Measurements from ENCODE around the gene TLR8. TPM values are rescaled to one million over a fixed set of nuclear protein-coding genes. Genes with fewer than 3 reads are reported as not detected.
"Not testable (repeated sequence)": the region's sequence is repeated elsewhere in the genome, so short reads cannot be mapped to it uniquely, and the experiment has no call there.

The TLR8 gene
- total RNA-seq, 2 donors from 2014 or later: 0.35 to 1.6 TPM

DNA sequence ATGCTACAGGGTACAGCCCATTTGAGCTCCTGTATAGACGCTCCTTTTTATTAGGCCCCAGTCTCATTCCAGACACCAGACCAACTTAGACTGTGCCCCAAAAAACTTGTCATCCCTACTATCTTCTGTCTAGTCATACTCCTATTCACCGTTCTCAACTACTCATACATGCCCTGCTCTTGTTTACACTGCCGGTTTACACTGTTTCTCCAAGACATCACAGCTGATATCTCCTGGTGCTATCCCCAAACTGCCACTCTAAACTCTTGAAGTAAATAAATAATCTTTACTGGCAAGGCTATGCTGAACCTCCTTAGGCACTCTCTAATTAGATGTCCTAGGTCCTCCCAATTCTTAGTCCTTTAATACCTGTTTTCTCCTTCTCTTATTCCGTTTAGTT, 38.0 kb downstream of the TLR8 start:
- H3K9ac ChIP-seq (ENCODE audit: low read depth in 2 of 2, low read length in 2 of 2); H3K4me1 ChIP-seq; H3K27me3 ChIP-seq; DNase-seq; H3K27ac ChIP-seq; H3K4me3 ChIP-seq; H3K36me3 ChIP-seq; H3K9me3 ChIP-seq; intact Hi-C loops (cut with DNase I): not testable (repeated sequence)

GRCh38 chrX:12945494-12945893, 39.1 kb downstream of the TLR8 start:
- intact Hi-C loops (cut with DNase I): loop anchor here (5.0 kb wide), 1 partner anchor 542 kb away; no protein-coding TSS in a partner anchor

DNA sequence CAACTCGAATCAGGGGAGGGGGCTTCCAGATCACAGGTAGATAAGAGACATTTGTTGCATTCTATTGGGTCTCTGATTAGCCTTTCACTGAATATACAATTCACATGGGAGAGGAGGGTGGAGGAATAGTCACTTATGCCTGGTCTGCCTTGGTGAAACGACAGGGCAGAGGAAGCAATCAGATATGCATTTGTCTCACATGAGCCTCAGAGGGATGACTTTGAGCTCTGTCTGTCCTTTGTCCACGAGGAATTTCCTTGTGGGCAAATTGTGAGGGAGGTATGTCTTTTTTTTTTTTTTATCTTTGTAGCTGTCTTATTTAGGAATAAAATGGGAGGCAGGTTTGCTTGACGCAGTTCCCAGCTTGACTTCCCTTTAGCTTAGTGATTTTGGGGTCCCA, 40.0 kb downstream of the TLR8 start:
- DNase-seq: no peak
- Histone ChIP-seq H3K9me3 (no peaks in the 10 kb centered on the region), H3K4me3 (no peak overlapping the region), H3K9ac (ENCODE audit: low read depth in 2 of 2, low read length in 2 of 2) (no peak overlapping the region), H3K4me1 (peaks cover 3% of the 10 kb centered on the region), H3K36me3 (no peaks in the 10 kb centered on the region), H3K27me3 (no peaks in the 10 kb centered on the region), H3K27ac (peak overlapping the region; percentile 60)
- intact Hi-C loops (cut with DNase I): loop anchor here (5.0 kb wide), 1 partner anchor 541 kb away; no protein-coding TSS in a partner anchor
- TF ChIP-seq CTCF (IDR thresholded peaks at IDR 0.05): no peak

More at GRCh38 chrX:12945494-12945893, 39.1 kb downstream of the TLR8 start:
- TF ChIP-seq CTCF (IDR thresholded peaks at IDR 0.05): no peak
- Histone ChIP-seq H3K4me3 (no peak overlapping the region), H3K27ac (no peak overlapping the region), H3K9ac (ENCODE audit: low read depth in 2 of 2, low read length in 2 of 2) (no peak overlapping the region), H3K27me3 (no peaks in the 10 kb centered on the region), H3K36me3 (no peaks in the 10 kb centered on the region), H3K4me1 (peaks cover 3% of the 10 kb centered on the region), H3K9me3 (no peaks in the 10 kb centered on the region)
- no peak for DNase-seq

GRCh38 chrX:12946838-12947544, 40.6 kb downstream of the TLR8 start:
- Histone ChIP-seq H3K9me3 (no peaks in the 10 kb centered on the region), H3K27ac (peak overlapping the region; percentile 60), H3K4me1 (peaks cover 3% of the 10 kb centered on the region), H3K4me3 (no peak overlapping the region), H3K27me3 (no peaks in the 10 kb centered on the region), H3K36me3 (no peaks in the 10 kb centered on the region), H3K9ac (ENCODE audit: low read depth in 2 of 2, low read length in 2 of 2) (peak overlapping the region; percentile 27 to 30)
- intact Hi-C loops (cut with DNase I): loop anchor here (5.0 kb wide), 1 partner anchor 540 kb away; no protein-coding TSS in a partner anchor
- TF ChIP-seq CTCF (IDR thresholded peaks at IDR 0.05): peak; percentile 99
- peak; percentile 87 for DNase-seq

DNA sequence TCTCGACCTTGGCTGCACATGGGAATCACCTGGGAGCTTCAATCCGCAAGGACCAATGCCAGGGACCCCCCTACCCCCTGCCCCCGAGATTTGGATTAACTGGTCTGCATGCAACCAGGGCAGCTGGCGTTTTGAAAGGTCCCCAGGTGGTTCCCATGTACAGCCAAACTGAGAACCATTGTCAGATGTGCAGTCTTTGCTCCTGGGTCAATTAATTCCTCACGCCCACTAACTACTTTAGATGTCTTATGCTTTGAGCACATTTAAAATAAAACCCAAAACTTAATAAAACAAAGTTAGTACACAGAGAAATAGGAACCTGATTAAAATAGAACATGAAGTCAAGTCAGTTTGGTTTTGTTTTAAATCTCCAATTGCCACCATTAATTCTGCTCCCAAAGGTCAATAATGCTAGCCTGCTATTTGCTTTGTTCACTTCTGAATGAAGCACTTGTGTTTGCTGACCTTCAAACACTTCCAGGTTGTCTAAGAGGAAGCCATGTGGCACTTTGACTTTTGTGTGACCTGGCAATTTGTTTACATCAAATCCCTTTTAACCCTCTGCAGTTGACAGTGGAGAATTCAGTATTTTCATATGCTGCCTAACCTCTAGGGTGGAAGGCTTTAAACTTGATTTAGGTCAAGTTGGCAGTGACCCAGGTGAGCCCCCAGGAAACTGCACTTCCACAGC, 41.3 kb downstream of the TLR8 start:
- H3K9me3 ChIP-seq: no peaks in the 10 kb centered on the region
- no peak overlapping the region for H3K4me3 ChIP-seq
- H3K27me3 ChIP-seq: no peaks in the 10 kb centered on the region
- H3K27ac ChIP-seq: peak overlapping the region; percentile 60
- H3K9ac ChIP-seq (ENCODE audit: low read depth in 2 of 2, low read length in 2 of 2): peak overlapping the region; percentile 22 to 30
- no peak for TF ChIP-seq CTCF (IDR thresholded peaks at IDR 0.05)
- DNase-seq: no peak
- H3K36me3 ChIP-seq: no peaks in the 10 kb centered on the region
- intact Hi-C loops (cut with DNase I): loop anchor here (5.0 kb wide), 1 partner anchor 540 kb away; no protein-coding TSS in a partner anchor
- peaks cover 3% of the 10 kb centered on the region for H3K4me1 ChIP-seq
